HEK293 (cell line): ENCODE results near the gene CDC37.

ENCODE experiments used
- KLF16 ChIP-seq: fragments of 450-650 bp; formaldehyde crosslinking; IDR thresholded peaks from 2 replicates; pipeline ENCODE4 v1.5.1; 2017; ENCODE audit warnings: missing biosample characterization, missing genetic modification characterization
- OVOL3 ChIP-seq: fragments of 450-650 bp; formaldehyde crosslinking; IDR thresholded peaks from 2 replicates; pipeline ENCODE4 v1.5.1; 2016; ENCODE audit warnings: missing biosample characterization, missing genetic modification characterization
- PATZ1 ChIP-seq: fragments of 450-650 bp; formaldehyde crosslinking; IDR thresholded peaks from 2 replicates; pipeline ENCODE4 v1.5.1; 2016; ENCODE audit warnings: missing biosample characterization, missing genetic modification characterization
- ZNF133 ChIP-seq: fragments of 450-650 bp; formaldehyde crosslinking; IDR thresholded peaks from 2 replicates; pipeline ENCODE4 v1.5.1; 2016; ENCODE audit warnings: missing biosample characterization, missing genetic modification characterization
- ZNF223 ChIP-seq: fragments of 450-650 bp; formaldehyde crosslinking; IDR thresholded peaks from 2 replicates; pipeline ENCODE4 v1.5.1; 2016; ENCODE audit warnings: missing biosample characterization, missing genetic modification characterization
- ZNF660 ChIP-seq: fragments of 450-650 bp; IDR thresholded peaks from 2 replicates; pipeline ENCODE4 v1.5.1; 2018; ENCODE audit warnings: missing biosample characterization, mild to moderate bottlenecking, missing genetic modification characterization
- ZNF768 ChIP-seq: fragments of 450-650 bp; formaldehyde crosslinking; IDR thresholded peaks from 2 replicates; pipeline ENCODE4 v1.5.1; 2018; ENCODE audit warnings: missing biosample characterization, mild to moderate bottlenecking, missing genetic modification characterization
- ZNF777 ChIP-seq: fragments of 450-650 bp; formaldehyde crosslinking; IDR thresholded peaks from 2 replicates; pipeline ENCODE4 v1.5.1; 2017; ENCODE audit warnings: missing biosample characterization, missing genetic modification characterization, borderline replicate concordance
- TF ChIP-seq, protein P1 (sequence below): fragments of 450-650 bp; formaldehyde crosslinking; IDR thresholded peaks from 2 replicates; pipeline ENCODE4 v1.5.1; 2016; ENCODE audit warnings: missing biosample characterization, missing genetic modification characterization

DNA sequence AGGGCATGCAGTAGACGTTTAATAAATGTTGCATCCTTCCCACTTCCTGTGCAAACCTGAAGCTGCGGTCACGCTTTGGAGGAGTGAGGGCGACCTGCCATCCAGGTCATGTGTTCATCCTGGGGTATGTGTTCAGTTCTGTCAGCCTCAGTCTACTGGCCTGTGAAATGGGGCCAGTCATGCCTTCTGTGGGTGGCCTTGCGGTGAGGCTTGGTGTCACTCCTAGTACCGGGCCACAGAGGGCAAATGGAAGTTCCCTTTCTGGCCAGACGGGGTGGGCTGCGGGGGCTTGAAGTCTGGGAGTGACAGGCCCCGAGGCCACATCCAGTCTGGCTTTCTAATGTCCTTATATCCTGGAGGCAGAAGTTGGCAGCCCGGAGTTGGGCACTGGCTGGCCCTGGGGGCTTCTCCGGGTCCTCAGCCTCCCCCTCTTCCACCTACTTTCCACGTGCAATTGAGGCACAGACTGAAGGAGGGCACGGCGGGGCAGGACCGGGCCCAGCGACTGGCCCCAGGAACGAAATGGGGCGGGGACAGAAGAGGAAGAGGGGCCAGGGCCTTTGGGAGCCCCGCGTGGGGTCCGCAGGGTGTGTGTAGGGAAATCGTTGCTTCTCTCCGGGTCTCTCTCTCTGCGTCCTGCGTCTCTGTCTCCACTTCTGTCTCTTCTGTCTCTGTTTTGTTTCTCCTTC lies 28.1 kb upstream of the CDC37 start:
- no peak for TF ChIP-seq ZNF223 (tag by site-specific recombination)
- TF ChIP-seq OVOL3 (tag by site-specific recombination) = no peak
- TF ChIP-seq ZNF660 (tag by site-specific recombination) = no peak
- no peak for TF ChIP-seq PATZ1 (tag by site-specific recombination)
- TF ChIP-seq ZNF768 (tag by site-specific recombination) = no peak
- no peak for TF ChIP-seq ZNF777 (tag by site-specific recombination)
- no peak for TF ChIP-seq KLF16 (tag by site-specific recombination)
- TF ChIP-seq, protein P1, sequence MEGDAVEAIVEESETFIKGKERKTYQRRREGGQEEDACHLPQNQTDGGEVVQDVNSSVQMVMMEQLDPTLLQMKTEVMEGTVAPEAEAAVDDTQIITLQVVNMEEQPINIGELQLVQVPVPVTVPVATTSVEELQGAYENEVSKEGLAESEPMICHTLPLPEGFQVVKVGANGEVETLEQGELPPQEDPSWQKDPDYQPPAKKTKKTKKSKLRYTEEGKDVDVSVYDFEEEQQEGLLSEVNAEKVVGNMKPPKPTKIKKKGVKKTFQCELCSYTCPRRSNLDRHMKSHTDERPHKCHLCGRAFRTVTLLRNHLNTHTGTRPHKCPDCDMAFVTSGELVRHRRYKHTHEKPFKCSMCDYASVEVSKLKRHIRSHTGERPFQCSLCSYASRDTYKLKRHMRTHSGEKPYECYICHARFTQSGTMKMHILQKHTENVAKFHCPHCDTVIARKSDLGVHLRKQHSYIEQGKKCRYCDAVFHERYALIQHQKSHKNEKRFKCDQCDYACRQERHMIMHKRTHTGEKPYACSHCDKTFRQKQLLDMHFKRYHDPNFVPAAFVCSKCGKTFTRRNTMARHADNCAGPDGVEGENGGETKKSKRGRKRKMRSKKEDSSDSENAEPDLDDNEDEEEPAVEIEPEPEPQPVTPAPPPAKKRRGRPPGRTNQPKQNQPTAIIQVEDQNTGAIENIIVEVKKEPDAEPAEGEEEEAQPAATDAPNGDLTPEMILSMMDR (tag by site-specific recombination) = no peak
- no peak for TF ChIP-seq ZNF133 (tag by site-specific recombination)
